Suppressor macrophage treated with lipopolysaccharide for 4 hours (primary cell): ENCODE results near the gene ERAS.

Experiments
- DNase-seq: peaks from one replicate; pipeline ENCODE4 v3.0.0-alpha.2; 2020

ERAS gene, protein sequence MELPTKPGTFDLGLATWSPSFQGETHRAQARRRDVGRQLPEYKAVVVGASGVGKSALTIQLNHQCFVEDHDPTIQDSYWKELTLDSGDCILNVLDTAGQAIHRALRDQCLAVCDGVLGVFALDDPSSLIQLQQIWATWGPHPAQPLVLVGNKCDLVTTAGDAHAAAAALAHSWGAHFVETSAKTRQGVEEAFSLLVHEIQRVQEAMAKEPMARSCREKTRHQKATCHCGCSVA

DNA sequence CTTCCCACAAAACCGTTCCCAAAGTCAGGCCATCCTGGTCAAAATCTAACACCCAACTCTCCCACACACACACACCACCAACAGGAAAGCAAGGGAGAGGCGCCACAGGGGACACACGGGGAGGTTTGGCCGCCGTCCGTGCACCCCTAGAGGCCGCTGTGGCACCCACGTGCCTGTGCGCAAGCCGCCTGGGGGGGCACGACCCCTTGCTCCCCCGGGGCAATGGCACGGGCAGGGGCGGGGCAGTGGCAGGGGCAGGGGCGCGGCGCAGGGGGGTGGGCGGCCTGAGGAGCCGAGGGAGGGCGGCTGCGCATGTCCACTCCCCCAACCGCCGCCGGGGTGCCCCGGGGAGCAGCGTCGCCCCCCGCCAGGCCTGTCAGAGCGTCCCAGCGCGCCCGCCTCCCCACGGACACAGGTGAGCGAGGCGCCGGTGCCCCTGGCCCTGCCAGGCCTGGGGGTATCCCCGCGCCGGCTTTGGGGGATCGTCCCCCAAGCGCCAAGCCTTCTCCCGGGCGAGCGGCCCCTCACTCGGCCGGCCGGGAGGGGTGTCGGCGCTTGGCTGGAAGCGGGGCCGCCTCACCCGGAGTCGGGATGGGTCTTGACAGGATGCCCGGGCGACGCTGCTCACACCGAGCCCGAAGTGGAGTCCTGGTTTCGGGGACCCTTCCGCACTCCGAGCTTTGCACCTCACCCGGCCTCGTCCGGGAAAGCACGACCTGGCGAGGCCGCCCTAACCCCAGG, at the start of gene ERAS:
TSS of gene ERAS (plus strand) at position 379 of the 741 bp plus-strand sequence. CDS start 2,611 bp downstream, outside the sequence.
- no peak for DNase-seq

DNA sequence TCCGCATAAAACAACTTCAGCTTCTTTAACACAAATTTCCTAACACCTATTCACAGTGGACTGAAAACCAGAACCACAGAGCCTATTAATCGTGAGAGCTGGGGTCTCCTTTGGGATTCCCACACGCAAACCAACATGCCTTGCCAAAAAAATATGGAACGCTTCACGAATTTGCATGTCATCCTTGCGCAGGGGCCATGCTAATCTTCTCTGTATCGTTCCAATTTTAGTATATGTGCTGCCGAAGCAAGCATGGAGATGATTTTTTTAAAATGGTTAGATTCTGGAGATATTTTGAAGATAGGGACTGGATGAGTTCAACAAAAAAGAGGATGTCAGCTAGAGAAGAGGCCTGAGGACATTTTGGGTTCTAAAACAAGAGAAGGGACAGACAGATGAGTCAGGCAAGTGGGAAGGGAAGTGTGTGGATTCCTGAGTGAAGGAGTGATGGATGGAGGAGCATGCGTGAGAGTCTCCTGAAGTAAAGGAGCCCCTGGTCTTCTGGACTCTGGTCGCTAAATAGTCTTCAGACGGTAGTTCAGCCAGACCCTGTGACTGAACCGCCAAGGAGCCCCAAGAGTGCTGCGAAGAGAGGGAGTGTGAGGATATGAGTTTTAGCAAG, 49.4 kb upstream of the ERAS start:
- no peak for DNase-seq

DNA sequence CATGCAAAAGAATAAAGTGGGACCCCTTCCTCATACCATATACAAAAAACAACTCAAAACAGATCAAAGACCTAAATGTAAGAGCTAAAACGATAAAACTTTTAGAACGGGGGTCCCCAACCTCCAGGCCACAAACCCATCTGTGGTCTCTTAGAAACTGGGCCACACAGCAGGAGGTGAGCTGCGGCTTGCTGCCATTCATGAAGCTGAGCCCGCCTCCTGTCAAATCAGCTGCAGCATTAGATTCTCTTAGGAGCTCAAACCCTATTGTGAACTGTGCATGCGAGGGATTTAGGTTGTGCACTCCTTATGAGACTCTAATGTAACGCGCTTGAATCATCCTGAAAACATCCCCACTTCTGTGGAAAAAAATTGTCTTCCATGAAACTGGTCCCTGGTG, 46.9 kb upstream of the ERAS start:
- no peak for DNase-seq

DNA sequence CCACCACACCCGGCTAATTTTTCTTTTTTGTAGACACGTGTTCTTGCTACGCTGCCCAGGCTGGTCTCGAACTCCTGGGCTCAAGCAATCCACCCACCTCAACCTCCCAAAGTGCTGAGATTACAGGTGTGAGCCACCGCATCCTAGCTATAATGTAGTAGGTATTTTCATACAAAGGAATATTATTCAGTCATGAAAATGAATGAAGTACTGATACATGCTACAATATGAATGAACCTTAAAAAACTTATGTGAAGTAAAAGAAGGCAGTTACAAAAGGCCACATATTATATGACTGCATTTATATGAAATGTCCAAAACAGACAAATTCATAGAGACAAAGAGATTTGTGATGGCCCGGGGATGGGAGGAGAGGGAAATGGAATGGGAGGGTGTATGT, 44.6 kb upstream of the ERAS start:
- DNase-seq: no peak

DNA sequence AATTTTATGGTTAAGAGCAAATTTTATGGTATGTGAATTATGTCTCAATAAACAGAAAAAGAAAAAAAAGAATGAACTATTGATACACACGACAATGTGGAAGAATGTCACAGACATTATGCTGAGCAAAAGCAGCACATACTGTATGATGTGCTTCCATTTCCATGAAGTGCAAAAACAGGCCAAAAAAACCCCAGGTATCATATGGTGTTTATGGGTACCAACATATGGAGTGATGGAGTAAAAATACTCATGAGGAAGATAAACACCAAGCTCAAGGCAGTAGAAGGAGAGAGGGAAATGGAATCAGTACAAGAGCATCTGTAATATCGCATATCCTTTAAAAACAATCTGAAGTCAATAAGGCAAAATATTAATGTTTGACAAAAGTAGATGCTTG, 44.1 kb upstream of the ERAS start:
- DNase-seq: no peak

DNA sequence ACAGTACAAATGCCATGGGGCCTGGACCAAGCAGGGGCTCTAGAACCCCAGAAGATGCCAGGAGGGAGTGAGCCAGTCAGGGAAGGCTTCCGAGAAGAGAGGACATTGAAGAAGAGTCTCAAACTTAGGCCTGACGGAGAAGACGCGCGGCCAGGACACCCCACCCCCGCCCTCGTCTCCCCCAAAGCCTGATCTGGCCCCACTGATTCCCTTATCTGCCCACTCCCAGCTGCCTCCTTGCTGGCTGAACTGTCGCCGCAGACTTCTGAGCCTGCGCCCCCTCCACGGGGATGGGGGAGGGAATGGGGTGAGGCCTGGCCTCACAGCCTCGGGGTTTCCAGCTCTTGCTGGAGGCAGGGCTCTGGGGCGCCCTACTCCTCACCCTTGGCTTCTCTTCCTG, 43.5 kb upstream of the ERAS start:
- no peak for DNase-seq

DNA sequence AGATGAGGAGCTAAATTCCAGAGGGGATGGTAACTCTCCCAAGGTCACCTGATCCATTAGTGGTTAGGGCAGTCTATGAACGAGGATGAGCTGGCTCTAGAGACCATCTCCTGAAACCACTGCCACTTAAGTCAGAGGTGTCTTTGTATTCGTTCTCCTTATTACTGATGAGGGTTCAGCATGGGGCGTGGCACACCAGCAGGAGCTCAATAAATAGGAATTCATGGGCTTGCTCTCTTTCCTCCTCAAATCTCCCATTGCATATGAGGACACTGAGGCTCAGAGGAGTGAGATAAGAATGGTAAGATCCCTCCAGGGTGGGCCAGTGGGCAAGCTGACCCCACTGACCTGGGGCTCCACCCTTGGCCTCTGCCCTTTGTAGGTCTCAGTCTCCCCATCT, 41.6 kb upstream of the ERAS start:
- no peak for DNase-seq

DNA sequence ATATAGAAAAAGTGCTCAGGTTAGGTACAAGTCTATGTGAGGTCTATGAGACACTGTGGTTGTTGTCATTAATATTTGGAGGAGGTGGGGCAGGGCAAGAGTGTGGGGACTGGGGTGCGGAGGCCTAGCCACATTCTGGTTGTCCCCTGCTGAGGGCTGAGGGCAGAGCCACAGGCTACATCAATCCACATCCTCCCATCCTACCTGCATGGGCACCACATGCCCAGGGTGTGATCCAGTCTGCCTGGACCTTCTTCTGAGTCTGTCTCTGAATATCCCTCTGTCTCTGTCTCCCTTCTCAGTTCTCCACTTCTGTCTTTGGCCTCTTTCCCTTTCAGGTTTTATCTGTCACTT, 41.1 kb upstream of the ERAS start:
- no peak for DNase-seq

DNA sequence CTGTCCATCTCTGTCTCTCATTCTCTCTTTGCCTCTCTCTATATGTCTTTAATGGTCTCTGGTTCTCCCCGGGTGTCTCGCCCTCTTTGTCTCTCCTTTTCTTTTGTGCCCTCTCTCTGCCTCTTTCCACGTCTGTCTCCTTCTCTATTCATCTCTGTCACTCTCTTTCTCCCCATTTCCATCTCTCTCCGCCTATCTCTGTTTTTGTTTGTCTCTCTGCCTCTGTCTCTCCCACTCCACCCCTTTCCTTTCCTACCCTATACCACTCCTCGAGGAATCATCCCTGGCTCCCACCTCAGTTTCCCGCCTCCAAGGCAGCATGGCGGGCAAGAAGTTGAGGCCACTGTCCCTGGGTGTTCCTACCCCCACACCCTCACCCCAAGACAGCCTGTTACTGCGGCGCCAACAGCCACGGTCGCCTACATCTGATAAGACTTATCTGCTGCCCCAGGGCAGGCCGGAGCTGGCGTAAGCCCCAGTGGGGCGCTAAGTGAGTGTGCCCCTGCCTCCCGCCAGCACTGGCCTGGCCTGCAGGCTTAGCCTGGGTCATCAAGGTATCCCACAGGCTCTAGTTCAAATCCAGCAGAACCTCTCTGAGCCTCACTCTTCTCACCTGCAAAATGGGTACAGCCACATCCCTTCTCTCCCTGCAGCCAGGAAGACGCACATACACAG, 40.6 kb upstream of the ERAS start:
- DNase-seq: no peak

DNA sequence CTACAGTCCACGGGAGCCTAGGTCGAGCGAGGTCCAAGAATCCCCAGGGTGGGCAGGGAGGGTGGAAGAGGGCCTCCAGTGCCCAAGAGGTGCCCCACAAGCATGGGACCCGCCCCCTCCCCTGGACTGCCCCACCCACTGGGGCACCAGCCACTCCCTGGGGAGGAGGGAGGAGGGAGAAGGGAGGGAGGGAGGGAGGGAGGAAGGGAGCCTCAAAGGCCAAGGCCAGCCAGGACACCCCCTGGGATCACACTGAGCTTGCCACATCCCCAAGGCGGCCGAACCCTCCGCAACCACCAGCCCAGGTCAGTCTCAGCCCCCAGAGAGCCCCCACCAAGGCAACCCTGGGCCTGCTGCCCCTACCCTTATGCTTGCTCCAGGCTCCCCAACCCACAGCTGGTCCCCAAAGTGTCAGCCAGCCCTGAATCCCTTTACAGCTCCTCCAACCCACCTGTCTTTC, 39.9 kb upstream of the ERAS start, which contains the start of gene GATA1:
TSS of gene GATA1 (plus strand) at position 250 of the 460 bp plus-strand sequence. CDS start 4,520 bp downstream, outside the sequence.
- DNase-seq: no peak

DNA sequence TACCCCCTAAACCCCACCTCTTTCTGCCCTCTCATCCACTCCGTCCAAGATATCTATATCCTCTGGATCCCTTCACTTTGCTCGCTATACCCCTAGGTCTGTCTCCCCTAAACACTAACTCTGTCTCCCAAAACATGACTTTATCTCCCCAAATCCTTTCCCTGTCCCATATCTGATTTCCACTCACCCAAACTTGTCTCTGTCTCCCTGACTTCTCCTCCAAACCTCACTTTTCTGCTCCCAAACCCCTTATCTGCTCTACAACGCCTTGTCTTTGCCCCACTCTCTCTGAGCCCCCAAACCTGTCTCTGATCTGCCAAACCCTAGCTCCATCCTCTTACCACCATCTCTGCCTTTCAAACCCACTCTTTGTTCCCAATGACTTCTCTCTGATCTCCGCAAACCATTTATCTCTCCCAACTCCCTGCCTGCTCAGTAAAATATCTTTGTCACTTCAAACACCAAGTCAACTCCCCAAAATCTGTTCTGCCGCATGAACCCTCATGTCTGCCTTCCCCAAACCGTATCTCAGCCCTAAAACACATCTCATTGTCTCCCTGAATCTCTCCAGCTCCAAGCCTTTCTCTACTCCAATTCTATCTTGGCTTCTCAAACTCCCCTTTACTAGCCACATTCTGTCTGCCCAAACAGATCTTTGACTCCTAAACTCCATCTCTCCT, 39.3 kb upstream of the ERAS start:
- no peak for DNase-seq

DNA sequence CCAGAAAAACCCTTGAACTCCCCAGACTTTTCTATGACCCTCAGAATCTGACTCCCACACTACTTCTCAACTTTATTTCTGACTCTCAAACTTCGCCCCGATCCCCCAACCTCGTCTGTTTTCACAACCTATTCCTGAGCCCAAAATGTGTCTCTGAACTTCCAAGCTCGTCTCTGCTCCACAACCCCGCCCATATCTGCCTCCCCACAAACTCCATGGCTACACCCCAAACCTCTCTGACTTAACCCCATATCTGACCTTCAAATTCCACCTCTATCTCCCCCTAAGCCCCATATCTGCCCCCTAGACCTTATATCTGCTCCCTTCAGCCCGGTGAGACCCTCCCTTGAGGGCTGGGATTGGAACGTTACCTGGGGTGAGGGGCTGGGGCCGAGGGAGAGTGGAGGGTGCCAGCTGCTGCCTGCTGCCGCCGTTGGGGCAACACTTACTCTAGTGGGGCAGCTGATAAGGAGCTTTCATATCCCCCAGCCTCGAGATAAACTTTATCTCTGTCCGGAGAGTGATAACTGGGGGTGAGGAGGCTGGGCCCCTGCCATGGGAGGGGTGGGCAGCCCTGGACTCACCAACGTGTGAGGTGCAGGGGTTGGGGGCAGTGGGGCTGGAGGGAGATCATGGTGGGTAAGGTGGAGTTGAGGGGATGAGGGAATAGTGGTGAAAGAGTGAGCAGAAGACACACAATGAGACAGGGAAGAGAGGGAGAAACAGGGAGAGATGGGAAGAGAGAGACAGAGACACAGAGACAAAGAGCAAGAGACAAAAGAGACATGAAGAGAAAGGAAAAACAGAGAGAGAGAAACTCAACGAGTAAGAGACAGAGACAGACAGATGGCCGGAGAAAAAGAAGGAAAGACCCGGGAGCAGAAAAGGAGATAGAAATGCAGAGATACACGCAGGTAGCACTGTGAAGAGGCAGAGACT, 38.5 kb upstream of the ERAS start:
- DNase-seq: no peak

DNA sequence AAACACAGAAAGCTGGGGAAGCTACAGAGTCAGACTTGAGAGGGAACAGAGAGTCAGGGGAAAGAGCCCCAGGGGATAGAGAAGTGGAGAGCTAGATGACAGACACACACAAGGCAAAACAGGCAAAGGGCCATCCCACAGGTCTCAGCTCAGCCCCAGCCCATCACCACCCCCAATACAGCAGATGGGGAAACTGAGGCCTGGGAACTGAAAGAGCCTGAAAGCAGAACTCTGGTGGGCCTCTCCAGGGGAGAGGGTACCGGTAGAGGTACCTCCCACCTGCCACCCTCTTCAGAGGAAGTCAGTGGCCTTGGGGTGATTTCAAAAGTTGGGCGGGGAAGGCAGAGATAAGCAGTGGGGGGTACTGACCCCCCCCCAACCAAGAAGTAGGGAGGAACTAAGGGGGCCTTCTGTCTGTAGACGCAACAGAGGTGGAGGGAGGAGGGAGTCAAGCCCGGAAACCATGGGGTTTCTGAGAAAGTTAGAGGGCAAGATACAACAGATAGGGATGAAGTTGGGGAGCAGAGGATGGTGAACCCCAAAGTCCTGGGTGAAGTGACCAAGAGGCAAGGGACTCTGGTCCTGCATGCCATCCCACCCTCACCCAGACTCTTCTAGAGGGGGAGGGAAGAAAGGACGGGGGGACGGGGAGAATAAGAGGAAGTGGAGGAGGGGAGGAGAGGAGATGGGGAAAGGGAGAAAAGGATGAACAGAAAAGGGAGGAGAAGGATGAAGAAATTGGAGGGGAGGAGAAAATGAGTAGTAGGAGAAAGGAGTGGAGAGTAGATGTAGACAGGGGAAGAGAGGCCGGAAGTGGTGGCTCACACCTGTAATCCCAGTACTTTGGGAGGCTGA, 36.7 kb upstream of the ERAS start:
- DNase-seq: no peak

DNA sequence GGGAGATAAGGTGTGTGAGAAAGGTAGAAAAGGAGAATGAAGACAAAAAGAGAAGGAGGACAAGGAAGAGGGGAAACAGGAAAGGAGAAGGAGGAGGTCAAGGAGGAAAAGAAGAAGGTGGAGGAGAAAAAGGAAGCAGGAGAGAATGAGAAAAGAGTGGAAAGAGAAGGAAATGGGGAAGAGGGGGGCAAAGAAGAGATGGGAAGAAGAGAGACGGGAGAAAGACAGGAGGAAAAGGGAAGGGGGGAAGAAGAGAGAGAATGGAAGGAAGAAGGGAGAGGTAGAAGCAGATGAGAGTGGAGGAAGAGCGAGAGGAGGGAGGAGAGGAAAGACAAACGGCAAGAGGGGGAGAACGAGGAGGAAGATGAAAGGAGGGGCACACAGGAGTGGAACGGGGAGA, 35.8 kb upstream of the ERAS start:
- DNase-seq: no peak

DNA sequence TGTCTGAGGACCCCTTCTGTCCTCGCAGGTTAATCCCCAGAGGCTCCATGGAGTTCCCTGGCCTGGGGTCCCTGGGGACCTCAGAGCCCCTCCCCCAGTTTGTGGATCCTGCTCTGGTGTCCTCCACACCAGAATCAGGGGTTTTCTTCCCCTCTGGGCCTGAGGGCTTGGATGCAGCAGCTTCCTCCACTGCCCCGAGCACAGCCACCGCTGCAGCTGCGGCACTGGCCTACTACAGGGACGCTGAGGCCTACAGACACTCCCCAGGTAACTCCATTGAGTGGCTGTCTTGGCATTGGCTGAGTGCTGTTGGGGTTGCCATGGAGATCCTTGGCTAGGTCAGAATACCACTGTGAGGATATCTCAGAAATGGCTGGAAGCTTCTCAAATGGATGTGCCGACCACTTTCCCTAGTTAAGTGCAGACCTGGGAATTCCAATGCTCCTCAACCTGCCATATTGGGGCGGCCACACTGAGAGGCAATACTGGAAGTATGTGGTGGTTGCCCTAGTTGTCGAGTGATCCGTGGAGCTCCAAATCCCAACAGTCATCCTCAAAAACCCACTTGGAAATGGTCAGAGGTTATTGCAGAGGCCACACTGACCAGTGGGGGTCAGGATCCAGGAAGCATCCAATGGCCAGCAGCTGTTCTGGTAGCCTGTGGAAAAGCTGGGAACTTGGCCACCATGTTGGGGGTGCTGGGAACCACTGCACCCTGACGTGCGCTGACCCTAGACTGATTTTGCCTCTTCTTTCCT, 35.1 kb upstream of the ERAS start:
- no peak for DNase-seq

DNA sequence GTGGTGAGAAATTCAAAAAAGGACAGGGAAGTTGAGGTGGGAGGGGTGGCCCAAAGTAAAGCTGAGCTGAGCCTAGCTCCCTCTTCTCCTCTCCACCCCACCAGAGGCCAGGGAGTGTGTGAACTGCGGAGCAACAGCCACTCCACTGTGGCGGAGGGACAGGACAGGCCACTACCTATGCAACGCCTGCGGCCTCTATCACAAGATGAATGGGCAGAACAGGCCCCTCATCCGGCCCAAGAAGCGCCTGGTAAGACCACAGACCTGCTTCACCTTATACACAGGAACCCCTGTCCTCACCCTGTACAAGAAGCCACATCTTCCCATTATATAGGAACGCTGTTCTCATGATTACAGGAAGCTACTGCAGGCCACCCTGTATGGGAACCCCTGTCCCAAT, 34.1 kb upstream of the ERAS start:
- DNase-seq: no peak

DNA sequence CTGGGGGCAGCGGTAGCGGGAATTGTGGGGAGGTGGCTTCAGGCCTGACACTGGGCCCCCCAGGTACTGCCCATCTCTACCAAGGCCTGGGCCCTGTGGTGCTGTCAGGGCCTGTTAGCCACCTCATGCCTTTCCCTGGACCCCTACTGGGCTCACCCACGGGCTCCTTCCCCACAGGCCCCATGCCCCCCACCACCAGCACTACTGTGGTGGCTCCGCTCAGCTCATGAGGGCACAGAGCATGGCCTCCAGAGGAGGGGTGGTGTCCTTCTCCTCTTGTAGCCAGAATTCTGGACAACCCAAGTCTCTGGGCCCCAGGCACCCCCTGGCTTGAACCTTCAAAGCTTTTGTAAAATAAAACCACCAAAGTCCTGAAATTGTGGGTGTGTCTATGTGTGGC, 32.4 kb upstream of the ERAS start:
- no peak for DNase-seq

DNA sequence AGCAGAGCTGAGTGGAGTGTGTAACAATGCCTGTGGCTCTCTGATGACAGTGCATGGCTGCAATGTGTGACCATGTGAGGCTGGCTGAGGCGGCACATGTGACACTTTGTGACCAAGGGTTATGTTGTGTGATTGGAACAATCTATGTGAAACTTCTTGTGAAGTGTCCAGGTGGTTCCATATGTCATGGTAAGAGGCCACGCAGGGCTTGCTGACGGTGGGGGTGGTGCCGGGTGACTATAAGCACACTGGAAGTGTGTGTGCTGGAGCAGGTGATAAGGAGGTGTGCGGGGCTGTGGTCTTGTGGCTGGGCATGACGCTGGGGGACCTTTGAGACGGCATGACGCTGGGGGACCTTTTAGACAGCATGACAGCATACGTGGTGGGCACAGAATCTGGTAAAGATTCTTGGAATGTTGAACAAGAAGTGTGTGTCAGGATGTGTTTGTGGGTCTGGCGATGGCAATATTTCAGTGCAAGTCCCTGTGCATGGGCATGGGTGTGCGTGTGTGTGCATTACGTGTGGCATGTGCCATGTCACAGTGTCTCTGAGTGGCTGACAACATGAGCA, 31.9 kb upstream of the ERAS start:
- no peak for DNase-seq

DNA sequence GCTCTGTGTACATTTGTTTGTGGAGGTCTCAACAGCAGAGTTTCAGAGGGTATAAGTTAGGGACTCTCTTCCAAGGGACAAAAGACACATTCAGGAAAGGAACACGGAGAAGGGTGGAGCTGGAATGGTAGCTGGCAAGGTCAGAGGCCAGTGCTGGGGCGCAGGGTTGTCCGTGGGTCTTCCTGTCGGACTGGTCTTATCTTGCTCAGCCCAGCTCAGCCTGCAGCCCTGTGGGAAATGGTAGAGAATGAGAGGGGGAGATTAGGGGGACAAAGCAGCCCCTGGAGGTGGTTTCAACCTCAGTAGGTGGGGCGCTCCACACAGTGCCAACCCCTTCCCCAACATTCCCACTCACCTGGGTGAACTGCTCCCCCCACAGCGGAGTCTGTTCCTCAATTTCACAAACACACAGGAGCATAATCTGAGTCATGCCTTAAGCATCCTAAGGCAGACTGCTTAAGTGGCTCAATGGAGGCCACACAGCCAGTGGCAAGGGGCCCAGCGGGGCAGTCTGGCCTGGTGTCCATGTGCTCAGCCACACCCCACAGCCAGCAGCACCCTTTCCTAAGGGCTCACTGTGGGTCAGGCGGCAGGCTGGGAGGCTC, 31.3 kb upstream of the ERAS start:
- DNase-seq: no peak
